T-helper 1 cell treated with Interleukin-12 subunit alpha and Interleukin-12 subunit beta and Interleukin-4 antibody, amounts not matched to agents 30 ng/mL and 1 ng/mL, for 36 hours (primary cell): ENCODE results near the gene DPP4. TPM values are rescaled to one million over a fixed set of nuclear protein-coding genes. Genes with fewer than 3 reads are reported as not detected.

Experiments used
- intact Hi-C: fragments of 100-400 bp; cut with micrococcal nuclease; formaldehyde crosslinking; loops from one replicate; pipeline ENCODE4 v1.15.1; 2024
- total RNA-seq: library from RNA; stranded (reverse); gene quantifications from 2 replicates; pipeline ENCODE4 v1.2.3, GENCODE V29; 2022

DPP4 gene
- total RNA-seq, 1 donor from 2014 or later: 273 TPM

GRCh38 chr2:162085090-162085891 is 11.3 kb upstream of the DPP4 start:
- intact Hi-C loops: no loop called here

GRCh38 chr2:162084536-162084935 is 10.5 kb upstream of the DPP4 start:
- intact Hi-C loops: no loop called here

GRCh38 chr2:162082681-162083080 is 8.7 kb upstream of the DPP4 start:
- intact Hi-C loops: no loop called here

- intact Hi-C loops: no loop called here
Measured at GRCh38 chr2:162082036-162082435, 8.0 kb upstream of the DPP4 start.

- intact Hi-C loops: loop anchor here (10.0 kb wide), 1 partner anchor 1585 kb away; the partner anchor contains the start of gene RBMS1
Measured at GRCh38 chr2:162079514-162079913, 5.5 kb upstream of the DPP4 start.

- intact Hi-C loops: loop anchor here (10.0 kb wide), 1 partner anchor 1581 kb away; the partner anchor contains the start of gene RBMS1
Measured at GRCh38 chr2:162075689-162076132, 1.7 kb upstream of the DPP4 start.

GRCh38 chr2:162074928-162075688 is 1.1 kb upstream of the DPP4 start:
- intact Hi-C loops: loop anchor here (1.0 to 10.0 kb wide), 7 partner anchors 49 to 1580 kb away; partner anchors contain the start of genes GCA, IFIH1, RBMS1 and TANK

GRCh38 chr2:162074632-162074895 is 549 bp upstream of the DPP4 start:
- intact Hi-C loops: loop anchor here (1.0 to 10.0 kb wide), 7 partner anchors 50 to 1580 kb away; partner anchors contain the start of genes GCA, IFIH1, RBMS1 and TANK

- intact Hi-C loops: loop anchor here (1.0 to 10.0 kb wide), 13 partner anchors 9 to 1578 kb away; partner anchors contain the start of genes GCA, IFIH1, PSMD14 and RBMS1
Measured at GRCh38 chr2:162072976-162073887, 783 bp downstream of the DPP4 start.

GRCh38 chr2:162072181-162072702 is 1.8 kb downstream of the DPP4 start:
- intact Hi-C loops: loop anchor here (1.0 to 10.0 kb wide), 13 partner anchors 8 to 1577 kb away; partner anchors contain the start of genes GCA, IFIH1, PSMD14 and RBMS1

GRCh38 chr2:162071001-162071400 is 3.0 kb downstream of the DPP4 start:
- intact Hi-C loops: loop anchor here (5.0 to 10.0 kb wide), 6 partner anchors 246 to 1576 kb away; partner anchors contain the start of genes GCA, IFIH1, RBMS1 and TANK

GRCh38 chr2:162070228-162070936 is 3.6 kb downstream of the DPP4 start:
- intact Hi-C loops: loop anchor here (5.0 to 10.0 kb wide), 6 partner anchors 247 to 1576 kb away; partner anchors contain the start of genes GCA, IFIH1, RBMS1 and TANK

GRCh38 chr2:162069267-162069903 is 4.6 kb downstream of the DPP4 start:
- intact Hi-C loops: no loop called here

GRCh38 chr2:162067596-162067995 is 6.4 kb downstream of the DPP4 start:
- intact Hi-C loops: no loop called here

- intact Hi-C loops: no loop called here
Measured at GRCh38 chr2:162065767-162066166, 8.2 kb downstream of the DPP4 start.

GRCh38 chr2:162063899-162064298 is 10.1 kb downstream of the DPP4 start:
- intact Hi-C loops: loop anchor here (1.0 kb wide), 2 partner anchors 8 to 9 kb away; no protein-coding TSS in a partner anchor

- intact Hi-C loops: loop anchor here (1.0 kb wide), 1 partner anchor 8 kb away; no protein-coding TSS in a partner anchor
Measured at GRCh38 chr2:162063281-162063680, 10.7 kb downstream of the DPP4 start.

- intact Hi-C loops: no loop called here
Measured at GRCh38 chr2:162062559-162062958, 11.5 kb downstream of the DPP4 start.

GRCh38 chr2:162061021-162061420 is 13.0 kb downstream of the DPP4 start:
- intact Hi-C loops: no loop called here
